Activated T-cell treated with anti-CD3 and anti-CD28 coated beads for 4 hours (primary cell): Measurements from ENCODE around the gene AJUBA.
A peak's percentile ranks its signal among the peaks of the same experiment; 100 is the strongest.

Experiments
- DNase-seq: peaks from one replicate; pipeline ENCODE4 v3.0.0-alpha.2; 2020

The AJUBA gene

DNA sequence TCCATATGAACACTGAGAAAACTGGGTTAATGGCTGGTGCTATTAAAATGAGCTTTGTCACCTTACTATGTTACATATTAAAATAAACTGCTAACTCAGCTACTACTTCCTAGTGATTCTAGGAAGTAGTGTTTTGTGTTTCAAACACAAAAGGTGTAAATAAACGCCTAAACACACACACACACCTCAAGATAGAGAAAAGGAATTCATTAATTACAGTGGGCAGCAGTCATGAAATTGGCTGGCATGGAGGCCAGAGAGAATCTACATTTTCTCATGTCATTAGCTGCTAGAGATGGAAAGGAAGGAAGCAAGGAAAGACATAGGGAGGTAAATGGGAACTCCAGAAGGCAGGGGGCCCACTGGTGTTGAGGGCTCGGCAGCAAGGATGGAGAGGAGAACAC is 52.4 kb downstream of the AJUBA start:
- no peak for DNase-seq

DNA sequence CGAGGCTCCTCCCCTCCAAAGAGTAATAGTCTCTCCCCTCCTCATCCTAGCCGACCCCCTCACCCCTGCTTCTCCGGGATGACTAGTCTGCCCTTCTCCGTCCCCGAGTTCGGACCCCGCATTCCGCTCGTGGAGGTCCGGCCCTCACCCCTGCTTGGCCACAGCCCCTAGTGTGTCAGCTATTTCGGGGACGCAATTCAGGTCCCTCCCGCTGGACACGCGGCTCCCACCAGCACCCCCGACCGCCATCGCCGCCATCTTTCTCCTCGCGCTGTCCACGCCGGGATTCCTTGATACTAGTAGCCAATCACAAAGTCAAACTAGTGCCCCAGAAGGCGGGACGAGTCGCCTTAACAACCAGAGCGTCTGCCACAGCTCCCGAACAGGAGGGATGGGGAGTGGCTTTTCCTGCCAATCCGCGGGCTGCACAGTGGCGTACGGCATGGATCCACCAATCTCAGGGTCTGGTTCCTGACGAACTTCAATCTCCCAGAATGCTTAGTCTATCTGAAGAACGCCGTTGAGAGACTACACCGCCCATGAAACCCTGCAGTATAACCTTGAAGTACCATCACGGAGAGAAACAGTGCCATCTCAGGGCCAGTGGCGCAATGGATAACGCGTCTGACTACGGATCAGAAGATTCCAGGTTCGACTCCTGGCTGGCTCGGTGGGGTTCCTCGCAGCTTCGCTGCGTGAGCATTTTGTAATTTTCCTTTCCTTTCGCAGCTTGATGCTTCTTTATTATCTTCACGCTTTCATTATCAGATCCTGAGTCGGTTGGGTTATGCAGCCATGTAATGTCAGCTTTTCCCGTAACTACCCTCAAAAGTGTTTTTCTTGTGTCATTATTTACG is 53.0 kb downstream of the AJUBA start, which contains the start of gene PRMT5:
Gene PRMT5, minus strand, starts transcription at position 273 of the 857 bp plus-strand sequence. Its CDS starts 15 bp downstream, at position 258.
- DNase-seq: peak; percentile 99

- DNase-seq: peak; percentile 7
These were observed 53.9 kb downstream of the AJUBA start for GRCh38 chr14:22928237-22929103.

DNA sequence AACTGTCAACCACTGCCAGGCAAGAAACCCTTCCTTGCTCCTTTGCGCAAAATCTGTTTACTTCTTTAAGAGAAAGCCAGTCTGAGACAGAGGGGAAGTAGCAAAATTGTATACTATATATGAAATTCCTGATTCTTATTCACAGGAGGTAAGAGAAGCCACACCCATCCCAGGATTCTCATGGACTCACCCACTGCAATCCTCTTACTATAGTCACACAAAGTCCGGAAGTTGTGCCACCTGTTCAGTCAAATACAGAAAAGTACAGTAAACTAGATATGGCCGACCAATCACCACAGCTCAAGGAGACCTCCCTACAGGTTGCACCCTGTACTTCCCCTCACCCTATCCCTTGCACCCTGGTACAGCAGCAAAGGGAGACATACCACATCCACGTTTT is 56.0 kb downstream of the AJUBA start:
- DNase-seq: no peak

DNA sequence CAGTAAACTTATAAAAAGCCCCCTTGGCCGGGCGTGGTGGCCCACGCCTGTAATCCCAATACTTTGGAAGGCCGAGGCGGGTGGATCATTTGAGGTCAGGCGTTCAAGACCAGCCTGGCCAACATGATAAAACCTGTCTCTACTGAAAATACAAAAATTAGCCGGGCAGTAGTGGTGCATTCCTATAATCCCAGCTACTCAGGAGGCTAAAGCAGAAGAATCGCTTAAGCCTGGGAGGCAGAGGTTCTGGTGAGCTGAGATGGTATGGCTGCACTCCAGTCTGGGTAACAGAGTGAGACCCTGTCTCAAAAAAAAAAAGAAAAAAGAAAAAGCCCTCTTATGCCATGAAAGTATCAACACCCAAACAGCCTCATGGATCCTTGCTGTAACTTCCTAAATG is 56.8 kb downstream of the AJUBA start:
- no peak for DNase-seq

GRCh38 chr14:22923746-22924145 is 58.6 kb downstream of the AJUBA start:
- no peak for DNase-seq

- DNase-seq: no peak
These were observed 60.1 kb downstream of the AJUBA start for GRCh38 chr14:22922294-22922693.
